ENCODE measurements around the gene LTBP1. TPM values are rescaled to one million over a fixed set of nuclear protein-coding genes. Genes with fewer than 3 reads are reported as not detected.
"Not testable (repeated sequence)": the region's sequence is repeated elsewhere in the genome, so short reads cannot be mapped to it uniquely, and the experiment has no call there.

The LTBP1 gene
- total RNA-seq, 1 donor from 2014 or later = 43.9 TPM

DNA sequence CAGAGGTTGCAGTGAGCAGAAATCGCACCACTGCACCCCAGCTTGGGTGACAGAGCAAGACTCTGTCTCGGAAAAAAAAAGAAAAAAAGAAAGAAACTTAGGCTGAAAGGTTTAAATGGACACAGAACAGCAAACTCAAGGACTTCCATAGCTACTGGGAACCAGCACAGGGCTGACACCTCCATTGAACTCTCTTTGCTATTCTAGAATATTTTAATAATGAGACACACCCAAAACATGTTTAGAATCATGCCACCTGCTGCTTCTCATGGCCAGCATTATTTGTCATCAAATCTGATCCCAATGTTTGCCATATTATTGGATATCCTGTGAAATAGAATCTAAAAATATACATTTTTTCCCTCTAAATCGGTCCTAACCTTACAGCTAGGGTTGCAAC is 42.7 kb upstream of the LTBP1 start:
- TF ChIP-seq, protein P1, sequence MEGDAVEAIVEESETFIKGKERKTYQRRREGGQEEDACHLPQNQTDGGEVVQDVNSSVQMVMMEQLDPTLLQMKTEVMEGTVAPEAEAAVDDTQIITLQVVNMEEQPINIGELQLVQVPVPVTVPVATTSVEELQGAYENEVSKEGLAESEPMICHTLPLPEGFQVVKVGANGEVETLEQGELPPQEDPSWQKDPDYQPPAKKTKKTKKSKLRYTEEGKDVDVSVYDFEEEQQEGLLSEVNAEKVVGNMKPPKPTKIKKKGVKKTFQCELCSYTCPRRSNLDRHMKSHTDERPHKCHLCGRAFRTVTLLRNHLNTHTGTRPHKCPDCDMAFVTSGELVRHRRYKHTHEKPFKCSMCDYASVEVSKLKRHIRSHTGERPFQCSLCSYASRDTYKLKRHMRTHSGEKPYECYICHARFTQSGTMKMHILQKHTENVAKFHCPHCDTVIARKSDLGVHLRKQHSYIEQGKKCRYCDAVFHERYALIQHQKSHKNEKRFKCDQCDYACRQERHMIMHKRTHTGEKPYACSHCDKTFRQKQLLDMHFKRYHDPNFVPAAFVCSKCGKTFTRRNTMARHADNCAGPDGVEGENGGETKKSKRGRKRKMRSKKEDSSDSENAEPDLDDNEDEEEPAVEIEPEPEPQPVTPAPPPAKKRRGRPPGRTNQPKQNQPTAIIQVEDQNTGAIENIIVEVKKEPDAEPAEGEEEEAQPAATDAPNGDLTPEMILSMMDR (conservative IDR thresholded peaks at IDR 0.05; ENCODE audit: low read depth, low read length) = no peak
- no peak for DNase-seq (ENCODE audit: low read depth)
- no peak overlapping the region for H3K4me3 ChIP-seq (ENCODE audit: low read depth, low read length)

DNA sequence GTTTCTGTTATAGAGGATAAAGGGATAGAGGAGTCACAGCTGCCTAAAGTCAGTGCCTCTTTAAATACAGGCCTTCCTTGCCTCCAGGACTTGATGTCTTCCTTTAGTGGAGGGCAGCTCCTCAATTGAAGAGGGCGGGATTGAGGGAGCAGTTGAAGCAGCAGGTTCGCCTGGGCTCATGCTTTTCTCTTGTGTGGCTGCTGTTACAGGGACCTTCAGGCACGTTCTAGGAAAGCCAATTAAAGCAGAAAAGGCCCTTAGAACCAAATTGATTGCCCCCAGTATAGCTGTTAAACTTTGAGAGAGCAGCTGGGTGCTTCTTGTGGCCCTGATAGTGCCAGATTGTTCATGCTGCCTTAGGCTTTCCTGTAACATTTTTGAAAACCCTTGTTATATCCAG is 42.0 kb upstream of the LTBP1 start:
- DNase-seq (ENCODE audit: low read depth) = no peak
- TF ChIP-seq, protein P1 (conservative IDR thresholded peaks at IDR 0.05; ENCODE audit: low read depth, low read length) = no peak
- H3K4me3 ChIP-seq (ENCODE audit: low read depth, low read length) = no peak overlapping the region

DNA sequence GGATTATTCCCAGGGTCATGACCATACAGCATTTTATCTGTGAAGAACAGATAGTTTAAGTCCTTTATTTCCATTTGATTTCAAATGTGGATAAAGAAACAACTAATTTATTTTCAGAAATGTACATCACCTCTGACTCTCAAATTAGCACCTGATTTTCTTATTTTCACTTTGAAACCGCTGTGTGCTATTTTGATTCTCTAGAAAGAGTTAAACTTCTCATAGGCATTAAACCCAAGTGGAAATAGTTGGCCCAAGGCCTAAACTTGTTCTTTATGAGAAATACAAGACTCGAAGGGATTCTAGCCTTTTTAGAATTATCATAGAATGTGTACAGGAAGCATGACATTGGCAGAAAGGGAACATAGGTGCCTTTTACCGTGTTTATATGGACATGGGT is 41.5 kb upstream of the LTBP1 start:
- DNase-seq (ENCODE audit: low read depth) = no peak
- H3K4me3 ChIP-seq (ENCODE audit: low read depth, low read length) = no peak overlapping the region
- TF ChIP-seq, protein P1 (conservative IDR thresholded peaks at IDR 0.05; ENCODE audit: low read depth, low read length) = no peak

DNA sequence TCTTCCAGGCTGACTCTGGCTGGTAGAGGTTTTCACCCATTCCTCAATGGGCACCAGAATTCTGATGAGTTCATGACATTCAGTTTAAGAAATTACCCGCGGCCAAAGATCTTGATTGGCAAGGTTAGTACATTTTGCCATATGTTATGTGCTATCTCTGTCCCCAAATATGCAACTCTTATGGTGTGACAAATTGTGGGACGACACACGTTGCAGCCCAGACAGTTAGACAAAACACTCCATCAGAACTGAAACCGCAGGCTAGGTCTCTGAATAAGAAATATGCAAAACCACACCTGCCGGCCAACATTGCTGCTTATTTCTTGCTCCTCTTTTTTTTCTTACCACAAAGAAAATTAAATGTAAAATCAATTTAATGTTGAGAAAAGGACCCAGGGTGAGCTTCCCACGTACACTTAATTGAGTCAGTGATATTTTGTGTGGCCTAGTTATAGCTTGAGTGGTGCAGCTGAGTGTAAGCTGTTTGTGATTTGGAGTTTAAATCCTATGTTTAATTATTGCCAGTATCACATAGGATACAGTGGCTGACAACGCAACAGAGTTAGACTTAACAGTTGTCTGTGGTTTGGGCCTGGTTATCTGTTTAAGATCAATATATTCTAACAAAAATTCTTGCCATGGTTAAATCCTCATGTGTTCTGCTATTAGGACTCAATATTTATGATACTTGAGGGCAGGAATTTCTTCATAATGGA is 35.7 kb upstream of the LTBP1 start:
- TF ChIP-seq, protein P1 (conservative IDR thresholded peaks at IDR 0.05; ENCODE audit: low read depth, low read length) = no peak
- no peak overlapping the region for H3K4me3 ChIP-seq (ENCODE audit: low read depth, low read length)
- no peak for DNase-seq (ENCODE audit: low read depth)

DNA sequence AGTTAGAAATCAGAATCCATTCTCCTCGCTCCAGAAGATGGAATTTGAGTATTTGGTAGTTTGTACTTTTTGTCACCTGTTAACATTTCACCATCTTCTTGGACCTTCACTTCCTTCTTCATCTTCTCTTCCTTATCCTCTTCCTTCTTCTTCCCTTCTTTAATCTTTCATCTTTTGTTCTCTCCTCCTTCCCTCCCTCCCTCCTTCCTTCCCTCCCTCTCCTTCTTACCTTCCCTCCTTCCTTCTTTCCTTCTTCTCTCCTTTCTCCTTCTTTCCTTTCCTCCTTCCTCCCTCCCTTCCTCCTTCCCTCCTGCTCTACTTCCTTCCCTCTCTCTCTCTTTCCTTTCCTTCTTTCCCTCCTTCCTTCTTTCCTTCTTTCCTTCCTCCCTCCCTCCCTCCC is 31.1 kb upstream of the LTBP1 start:
- TF ChIP-seq, protein P1 (conservative IDR thresholded peaks at IDR 0.05; ENCODE audit: low read depth, low read length) = no peak
- DNase-seq (ENCODE audit: low read depth) = no peak
- no peak overlapping the region for H3K4me3 ChIP-seq (ENCODE audit: low read depth, low read length)

DNA sequence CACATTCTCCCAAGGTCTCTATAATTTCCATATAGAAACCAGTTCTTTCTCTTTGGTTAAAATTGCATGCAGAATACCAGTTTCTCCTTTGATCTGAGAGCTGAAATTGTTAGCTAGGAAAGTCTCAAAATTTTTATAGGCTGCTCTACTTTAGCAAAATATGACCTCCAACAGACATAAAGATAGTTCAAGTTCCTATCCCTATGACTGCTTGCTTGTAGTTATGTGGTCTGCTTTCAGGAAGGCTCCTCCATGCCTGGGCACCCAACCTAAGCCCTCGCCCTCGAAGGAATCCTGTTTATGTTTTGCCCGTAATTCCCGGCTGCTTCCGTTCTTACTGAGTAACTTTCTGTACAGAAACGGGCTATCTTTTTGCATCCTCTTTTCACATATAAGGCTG is 28.0 kb upstream of the LTBP1 start:
- H3K4me3 ChIP-seq (ENCODE audit: low read depth, low read length) = no peak overlapping the region
- no peak for DNase-seq (ENCODE audit: low read depth)
- TF ChIP-seq, protein P1 (conservative IDR thresholded peaks at IDR 0.05; ENCODE audit: low read depth, low read length) = no peak

DNA sequence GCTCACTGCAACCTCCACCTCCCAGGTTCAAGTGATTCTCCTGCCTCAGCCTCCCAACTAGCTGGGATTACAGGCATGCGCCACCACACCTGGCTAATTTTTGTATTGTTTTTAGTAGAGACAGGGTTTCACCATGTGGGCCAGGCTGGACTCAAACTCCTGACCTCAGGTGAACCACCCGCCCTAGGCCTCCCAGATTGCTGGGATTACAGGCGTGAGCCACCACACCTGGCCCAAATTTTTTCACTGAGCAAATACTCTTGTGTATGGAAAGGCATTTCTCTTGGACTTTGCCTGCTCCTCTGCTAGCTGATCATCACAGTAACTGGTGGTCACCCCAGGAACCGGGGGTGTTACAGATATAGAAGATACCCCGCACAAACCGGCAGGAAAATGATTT is 26.9 kb upstream of the LTBP1 start:
- not testable (repeated sequence) for H3K4me3 ChIP-seq (ENCODE audit: low read depth, low read length)

DNA sequence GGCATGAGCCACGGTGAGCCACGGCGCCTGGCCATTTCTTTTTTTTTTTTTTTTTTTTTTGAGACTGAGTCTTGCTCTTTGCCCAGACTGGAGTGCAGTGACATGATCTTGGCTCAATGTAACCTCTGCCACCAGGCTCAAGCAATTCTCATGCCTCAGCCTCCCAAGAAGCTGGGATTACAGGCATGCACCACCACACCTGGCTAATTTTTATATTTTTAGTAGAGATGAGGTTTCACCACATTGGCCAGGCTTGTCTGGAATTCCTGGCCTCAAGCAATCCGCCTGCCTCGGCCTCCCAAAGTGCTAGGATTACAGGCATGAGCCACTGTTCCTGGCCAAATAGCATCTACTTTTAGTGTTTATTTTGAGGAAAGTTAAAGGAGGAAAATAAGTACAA is 25.3 kb upstream of the LTBP1 start:
- DNase-seq (ENCODE audit: low read depth); H3K4me3 ChIP-seq (ENCODE audit: low read depth, low read length): not testable (repeated sequence)

More for the DNA sequence above, 26.9 kb upstream of the LTBP1 start:
- not testable (repeated sequence) for DNase-seq (ENCODE audit: low read depth)
